Smooth muscle cell (in vitro differentiated cells): ENCODE results near the gene C11orf21. TPM values are rescaled to one million over a fixed set of nuclear protein-coding genes. Genes with fewer than 3 reads are reported as not detected.

Source experiments
- DNase-seq: peaks from one replicate; lab custom pipeline; 2025; ENCODE audit not compliant: unreplicated experiment; lab: John Stamatoyannopoulos, UW
- H2AFZ ChIP-seq: fragments of 200-600 bp; sonication (generic); 2 replicates; pipeline ENCODE4 v1.6.0; 2016; ENCODE audit warnings: antibody characterized with exemption, low read depth, mild to moderate bottlenecking
- H3F3A ChIP-seq: fragments of 200-600 bp; sonication (generic); 2 replicates; pipeline ENCODE4 v1.6.0; 2017; ENCODE audit warnings: antibody characterized with exemption, low read depth
- H3K27ac ChIP-seq: fragments of 200-600 bp; sonication (generic); 2 replicates; pipeline ENCODE4 v1.5.1; 2016; ENCODE audit warnings: low read depth, mild to moderate bottlenecking
- H3K27me3 ChIP-seq: fragments of 200-600 bp; sonication (generic); 2 replicates; pipeline ENCODE4 v1.6.1; 2016; ENCODE audit warnings: low read depth, mild to moderate bottlenecking
- H3K36me3 ChIP-seq: fragments of 200-600 bp; sonication (generic); 2 replicates; pipeline ENCODE4 v1.5.1; 2016; ENCODE audit warnings: low read depth
- H3K4me1 ChIP-seq: fragments of 200-600 bp; sonication (generic); 2 replicates; pipeline ENCODE4 v1.5.1; 2016; ENCODE audit warnings: low read depth
- H3K4me2 ChIP-seq: fragments of 200-600 bp; sonication (generic); 2 replicates; pipeline ENCODE4 v1.6.0; 2016; ENCODE audit warnings: mild to moderate bottlenecking
- H3K4me3 ChIP-seq: fragments of 200-600 bp; sonication (generic); 2 replicates; pipeline ENCODE4 v1.5.1; 2016; ENCODE audit warnings: mild to moderate bottlenecking
- H3K79me2 ChIP-seq: fragments of 200-600 bp; sonication (generic); 2 replicates; pipeline ENCODE4 v1.6.0; 2016; ENCODE audit warnings: low read depth, mild to moderate bottlenecking
- H3K9ac ChIP-seq: fragments of 200-600 bp; sonication (generic); 2 replicates; pipeline ENCODE4 v1.6.0; 2016; ENCODE audit warnings: low read depth
- H3K9me3 ChIP-seq: fragments of 200-600 bp; sonication (generic); replicated peaks from 2 replicates; pipeline ENCODE4 v1.5.1; 2016; ENCODE audit warnings: low read depth
- H4K20me1 ChIP-seq: fragments of 200-600 bp; sonication (generic); 2 replicates; pipeline ENCODE4 v1.6.0; 2016; ENCODE audit warnings: low read depth
- CTCF ChIP-seq: fragments of 200-600 bp; sonication (generic); IDR thresholded peaks from 2 replicates; pipeline ENCODE4 v1.5.1; 2017; ENCODE audit warnings: borderline replicate concordance, mild to moderate bottlenecking, antibody characterized with exemption; ENCODE audit not compliant: insufficient read depth, poor library complexity, severe bottlenecking
- WGBS: methylation state at CpG from one replicate; pipeline ENCODE4 v1.1.7; 2016; ENCODE audit warnings: low lambda C conversion rate; 5-methylcytosine and 5-hydroxymethylcytosine counted together
- polyA plus RNA-seq: library from polyadenylated mRNA; unstranded; fragments of >200 nt; fragmentation: Nextera tagmentation; extraction: Ambion mirVana; gene quantifications from 2 replicates; pipeline ENCODE4 v1.2.1, GENCODE V29; 2016
- total RNA-seq: library from RNA; depleted of rRNA; stranded (reverse); fragments of >200 nt; gene quantifications from 2 replicates; pipeline ENCODE4 v1.2.3, GENCODE V29; 2014

Gene C11orf21
- total and polyA plus RNA-seq, 2 experiments from 2014 or later: not detected

GRCh38 chr11:2265396-2265795 is 36.3 kb downstream of the C11orf21 start:
- no peaks in the 10 kb centered on the region for H3K36me3 ChIP-seq
- no peaks in the 10 kb centered on the region for H4K20me1 ChIP-seq
- no peak overlapping the region for H3K27ac ChIP-seq
- peaks cover 4% of the 10 kb centered on the region for H3K4me1 ChIP-seq
- H3K4me2 ChIP-seq: no peak overlapping the region
- no peaks in the 10 kb centered on the region for H3K9me3 ChIP-seq
- no peak for DNase-seq
- H3F3A ChIP-seq: no peaks in the 10 kb centered on the region
- no peak overlapping the region for H3K4me3 ChIP-seq
- H3K79me2 ChIP-seq: no peaks in the 10 kb centered on the region
- WGBS: 82% methylated on average over 2 of the region's 2 CpGs
- no peak overlapping the region for H3K9ac ChIP-seq
- H3K27me3 ChIP-seq: peaks cover 42% of the 10 kb centered on the region
- TF ChIP-seq CTCF: no peak
- H2AFZ ChIP-seq: no peak overlapping the region

DNA sequence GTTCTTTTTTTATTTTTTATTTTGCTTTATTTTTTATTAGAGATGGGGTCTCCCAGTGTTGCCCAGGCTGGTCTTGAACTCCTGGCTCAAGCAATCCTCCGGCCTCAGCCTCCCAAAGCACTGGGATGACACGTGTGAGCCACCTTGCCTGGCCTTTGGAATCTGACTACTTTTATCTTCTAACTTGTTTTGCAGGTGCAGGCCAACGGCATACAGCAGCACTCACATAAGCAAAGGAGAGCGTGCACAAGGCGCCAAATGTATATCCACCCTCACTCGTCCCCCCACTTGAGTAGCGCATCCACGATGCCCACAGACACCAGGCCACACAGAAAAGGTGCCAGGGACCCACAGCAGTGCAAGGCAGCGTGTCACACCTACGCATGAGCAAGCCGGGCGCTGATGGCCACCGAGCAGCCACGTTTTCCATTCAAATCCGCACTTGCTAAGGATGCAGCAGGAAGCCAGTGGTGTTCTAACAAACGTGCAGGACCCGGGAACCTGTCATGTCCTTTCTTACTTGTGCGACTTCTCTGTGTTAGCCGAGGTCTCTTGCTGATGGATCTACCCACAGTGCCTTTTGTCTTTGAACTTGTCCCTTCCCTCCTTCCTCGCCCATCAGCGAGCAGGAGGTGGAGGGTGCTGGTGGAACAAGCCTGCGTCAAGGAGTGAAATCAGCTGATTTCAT is 37.2 kb downstream of the C11orf21 start:
- no peak for TF ChIP-seq CTCF

GRCh38 chr11:2263724-2264360 is 37.9 kb downstream of the C11orf21 start:
- H4K20me1 ChIP-seq: no peaks in the 10 kb centered on the region
- peaks cover 28% of the 10 kb centered on the region for H3K27me3 ChIP-seq
- DNase-seq: no peak
- H3K4me2 ChIP-seq: no peak overlapping the region
- H3F3A ChIP-seq: no peaks in the 10 kb centered on the region
- TF ChIP-seq CTCF: no peak
- no peak overlapping the region for H3K27ac ChIP-seq
- H3K9ac ChIP-seq: no peak overlapping the region
- H3K36me3 ChIP-seq: no peaks in the 10 kb centered on the region
- no peaks in the 10 kb centered on the region for H3K9me3 ChIP-seq
- no peaks in the 10 kb centered on the region for H3K4me1 ChIP-seq
- no peak overlapping the region for H2AFZ ChIP-seq
- 90% methylated on average over 13 of the region's 13 CpGs for WGBS
- H3K79me2 ChIP-seq: no peaks in the 10 kb centered on the region
- H3K4me3 ChIP-seq: no peak overlapping the region

More for the DNA sequence above, 37.2 kb downstream of the C11orf21 start:
- Histone ChIP-seq H2AFZ (no peak overlapping the region), H3K9me3 (no peaks in the 10 kb centered on the region), H3K4me2 (no peak overlapping the region), H3K79me2 (no peaks in the 10 kb centered on the region), H4K20me1 (no peaks in the 10 kb centered on the region), H3F3A (no peaks in the 10 kb centered on the region), H3K4me1 (peaks cover 3% of the 10 kb centered on the region), H3K27me3 (peaks cover 33% of the 10 kb centered on the region), H3K4me3 (no peak overlapping the region), H3K36me3 (no peaks in the 10 kb centered on the region), H3K9ac (no peak overlapping the region), H3K27ac (no peak overlapping the region)
- no peak for DNase-seq
- 91% methylated on average over 22 of the region's 22 CpGs for WGBS
